Gastrocnemius medialis (tissue), 4 donors: ENCODE results near the gene SRP14.

ENCODE experiments used
- CTCF ChIP-seq, 5 experiments: fragments of 450-650 bp in 3 of 5; fragments of 200-600 bp in 2 of 5; sonication (generic) in 2 of 5; IDR thresholded peaks in 4 of 5; conservative IDR thresholded peaks in 1 of 5; 1 replicate in 4 of 5; 2 replicates in 1 of 5; pipeline ENCODE4 v1.5.1; 2016 to 2019; ENCODE audit warnings: antibody characterized with exemption in 5 of 5, mild to moderate bottlenecking in 3 of 5, moderate library complexity in 3 of 5
- POLR2A ChIP-seq, 2 donors: fragments of 450-650 bp; IDR thresholded peaks; one replicate each; pipeline ENCODE4 v1.6.1; 2017; ENCODE audit warnings: antibody characterized with exemption in 2 of 2, mild to moderate bottlenecking in 2 of 2, moderate library complexity in 2 of 2

GRCh38 chr15:40054855-40055575, 16.0 kb upstream of the SRP14 start:
- no peak for TF ChIP-seq CTCF (IDR thresholded peaks at IDR 0.05 in 4 of 5, conservative IDR thresholded peaks at IDR 0.05 in 1 of 5)
- no peak for TF ChIP-seq POLR2A (IDR thresholded peaks at IDR 0.05)
